Spinal cord (tissue), 10 donors: ENCODE results near the gene FBXW11. TPM values are rescaled to one million over a fixed set of nuclear protein-coding genes. Genes with fewer than 3 reads are reported as not detected.
"Not testable (repeated sequence)": the region's sequence is repeated elsewhere in the genome, so short reads cannot be mapped to it uniquely, and the experiment has no call there.

Source experiments
- DNase-seq, 6 donors: peaks; one replicate each; pipeline versions ENCODE4 v3.0.0 to v3.0.0-alpha.2; 2013 to 2015; ENCODE audit warnings: low spot score in 6 of 6, low read depth in 4 of 6
- H3K27ac ChIP-seq: one replicate; pipeline ENCODE4 v1.5.1; 2013; ENCODE audit warnings: low read depth, low read length, control low read depth
- H3K27me3 ChIP-seq: one replicate; pipeline ENCODE4 v1.6.1; 2013; ENCODE audit warnings: low read length; ENCODE audit not compliant: control insufficient read depth, insufficient read depth
- H3K36me3 ChIP-seq: one replicate; pipeline ENCODE4 v1.6.1; 2013; ENCODE audit warnings: low read length; ENCODE audit not compliant: control insufficient read depth, insufficient read depth
- H3K4me1 ChIP-seq: one replicate; pipeline ENCODE4 v1.6.1; 2013; ENCODE audit warnings: low read length; ENCODE audit not compliant: control insufficient read depth, insufficient read depth
- H3K4me3 ChIP-seq: one replicate; pipeline ENCODE4 v1.5.1; 2013; ENCODE audit warnings: low read depth, low read length, control low read depth
- H3K9me3 ChIP-seq: one replicate; pipeline ENCODE4 v1.6.1; 2013; ENCODE audit warnings: low read length; ENCODE audit not compliant: control insufficient read depth, insufficient read depth
- WGBS: methylation state at CpG from one replicate; pipeline ENCODE4 v1.1.5; 2013; ENCODE audit warnings: missing lambda C conversion rate; ENCODE audit not compliant: insufficient coverage; 5-methylcytosine and 5-hydroxymethylcytosine counted together
- polyA plus RNA-seq, 2 donors: library from polyadenylated mRNA; unstranded; fragments of 120-200 nt; gene quantifications; one replicate each; pipeline ENCODE4 v1.2.1, GENCODE V29; 2013; ENCODE audit not compliant: insufficient read length in 2 of 2
- total RNA-seq, 2 donors: library from RNA; depleted of rRNA in 1 of 2; stranded (reverse); fragments of 120-200 nt in 1 of 2; fragments of >200 nt in 1 of 2; gene quantifications; one replicate each; pipeline versions ENCODE4 v1.2.3 to v1.2.4, GENCODE V29; 2013 to 2014
- donor health status: healthy.

Gene FBXW11
- total and polyA plus RNA-seq, 4 donors, result 72.1 to 135 (median 87.1) TPM

- H3K9me3 ChIP-seq, result peaks cover 5% of the 10 kb centered on the region
- no peak for DNase-seq
- no peaks in the 10 kb centered on the region for H3K4me1 ChIP-seq
- no peaks in the 10 kb centered on the region for H3K27me3 ChIP-seq
- H3K36me3 ChIP-seq, result no peaks in the 10 kb centered on the region
- no peak overlapping the region for H3K27ac ChIP-seq
- no peak overlapping the region for H3K4me3 ChIP-seq
Measured at GRCh38 chr5:172029876-172030275, 23.4 kb upstream of the FBXW11 start.

- Histone ChIP-seq H3K27ac (no peak overlapping the region), H3K27me3 (no peaks in the 10 kb centered on the region), H3K36me3 (no peaks in the 10 kb centered on the region), H3K4me3 (no peak overlapping the region), H3K4me1 (no peaks in the 10 kb centered on the region), H3K9me3 (peaks cover 5% of the 10 kb centered on the region)
- WGBS, result 65% methylated on average over 2 of the region's 4 CpGs
- DNase-seq, result peak in 1 of 6 donors; percentile 31
Measured at GRCh38 chr5:172028167-172028566, 21.7 kb upstream of the FBXW11 start.

- H3K4me3 ChIP-seq, H3K36me3 ChIP-seq, H3K4me1 ChIP-seq, H3K9me3 ChIP-seq, H3K27ac ChIP-seq, H3K27me3 ChIP-seq: not testable (repeated sequence)
- DNase-seq, result peak in 1 of 6 donors; percentile 49
- 88% methylated on average over 7 of the region's 10 CpGs for WGBS
Measured at GRCh38 chr5:172020110-172020786, 13.8 kb upstream of the FBXW11 start.

- H3K27ac ChIP-seq, result no peak overlapping the region
- no peaks in the 10 kb centered on the region for H3K27me3 ChIP-seq
- no peaks in the 10 kb centered on the region for H3K36me3 ChIP-seq
- H3K4me3 ChIP-seq, result no peak overlapping the region
- H3K4me1 ChIP-seq, result no peaks in the 10 kb centered on the region
- 100% methylated on average over 2 of the region's 4 CpGs for WGBS
- no peak for DNase-seq
- no peaks in the 10 kb centered on the region for H3K9me3 ChIP-seq
Measured at GRCh38 chr5:172015346-172015745, 8.9 kb upstream of the FBXW11 start.

GRCh38 chr5:172010278-172010677 is 3.8 kb upstream of the FBXW11 start:
- H3K4me1 ChIP-seq, result peaks cover 10% of the 10 kb centered on the region
- no peaks in the 10 kb centered on the region for H3K36me3 ChIP-seq
- H3K27ac ChIP-seq, result no peak overlapping the region
- no peak overlapping the region for H3K4me3 ChIP-seq
- H3K9me3 ChIP-seq, result no peaks in the 10 kb centered on the region
- DNase-seq, result peak in 4 of 6 donors; percentile 24 to 85 (median 48)
- 100% methylated on average over 1 of the region's 2 CpGs for WGBS
- H3K27me3 ChIP-seq, result no peaks in the 10 kb centered on the region

- no peak overlapping the region for H3K4me3 ChIP-seq
- H3K27ac ChIP-seq, result no peak overlapping the region
- H3K9me3 ChIP-seq, result no peaks in the 10 kb centered on the region
- H3K27me3 ChIP-seq, result no peaks in the 10 kb centered on the region
- DNase-seq, result peak in 1 of 6 donors; percentile 2
- no peaks in the 10 kb centered on the region for H3K36me3 ChIP-seq
- peaks cover 11% of the 10 kb centered on the region for H3K4me1 ChIP-seq
- 54% methylated on average over 3 of the region's 5 CpGs for WGBS
Measured at GRCh38 chr5:172009536-172010270, 3.3 kb upstream of the FBXW11 start.

GRCh38 chr5:172008689-172009141 is 2.3 kb upstream of the FBXW11 start:
- no peaks in the 10 kb centered on the region for H3K27me3 ChIP-seq
- no peak for DNase-seq
- H3K4me3 ChIP-seq, result no peak overlapping the region
- no peak overlapping the region for H3K27ac ChIP-seq
- WGBS, result no CpG with 5 or more reads among the region's 6 CpGs
- no peaks in the 10 kb centered on the region for H3K9me3 ChIP-seq
- H3K4me1 ChIP-seq, result peaks cover 11% of the 10 kb centered on the region
- no peaks in the 10 kb centered on the region for H3K36me3 ChIP-seq

- Histone ChIP-seq H3K4me1 (peaks cover 11% of the 10 kb centered on the region), H3K27me3 (no peaks in the 10 kb centered on the region), H3K4me3 (peak overlapping the region; percentile 83), H3K27ac (no peak overlapping the region), H3K9me3 (no peaks in the 10 kb centered on the region), H3K36me3 (no peaks in the 10 kb centered on the region)
- 55% methylated on average over 3 of the region's 3 CpGs for WGBS
- no peak for DNase-seq
Measured at GRCh38 chr5:172008111-172008455, 1.6 kb upstream of the FBXW11 start.

GRCh38 chr5:172007175-172008110 is 1.0 kb upstream of the FBXW11 start:
- DNase-seq, result no peak
- Histone ChIP-seq H3K27ac (peak overlapping the region; percentile 98), H3K36me3 (no peaks in the 10 kb centered on the region), H3K4me3 (peak overlapping the region; percentile 83), H3K9me3 (no peaks in the 10 kb centered on the region), H3K4me1 (peaks cover 11% of the 10 kb centered on the region), H3K27me3 (no peaks in the 10 kb centered on the region)
- 23% methylated on average over 29 of the region's 37 CpGs for WGBS
